Loucy (cell line): ENCODE results near the gene MYH15.

ENCODE experiments used
- H2AFZ ChIP-seq: fragments of 200-600 bp; sonication (generic); 2 replicates; pipeline ENCODE4 v1.6.0; 2016; ENCODE audit warnings: antibody characterized with exemption, mild to moderate bottlenecking, low read length, moderate library complexity
- H3F3A ChIP-seq: fragments of 200-600 bp; 2 replicates; pipeline ENCODE4 v1.6.0; 2016; ENCODE audit warnings: antibody characterized with exemption, low read depth, mild to moderate bottlenecking
- H3K27me3 ChIP-seq: fragments of 200-600 bp; sonication (generic); 2 replicates; pipeline ENCODE4 v1.6.1; 2014; ENCODE audit warnings: low read length, mild to moderate bottlenecking; ENCODE audit not compliant: insufficient read depth, poor library complexity, severe bottlenecking
- H3K36me3 ChIP-seq: fragments of 200-600 bp; sonication (generic); 2 replicates; pipeline ENCODE4 v1.6.1; 2016; ENCODE audit warnings: low read length; ENCODE audit not compliant: insufficient read depth
- H3K4me1 ChIP-seq: fragments of 200-600 bp; sonication (generic); 2 replicates; pipeline ENCODE4 v1.5.1; 2014; ENCODE audit warnings: low read length, mild to moderate bottlenecking; ENCODE audit not compliant: insufficient read depth, poor library complexity, severe bottlenecking
- H3K4me2 ChIP-seq: fragments of 200-600 bp; sonication (generic); 2 replicates; pipeline ENCODE4 v1.6.0; 2014; ENCODE audit warnings: antibody characterized with exemption, low read length, low read depth, mild to moderate bottlenecking; ENCODE audit not compliant: poor library complexity, severe bottlenecking
- H3K4me3 ChIP-seq: fragments of 200-600 bp; sonication (generic); 2 replicates; pipeline ENCODE4 v1.5.1; 2014; ENCODE audit warnings: low read length, mild to moderate bottlenecking, mixed read lengths; ENCODE audit not compliant: poor library complexity, severe bottlenecking
- H3K79me2 ChIP-seq: fragments of 200-600 bp; sonication (generic); 2 replicates; pipeline ENCODE4 v1.6.1; 2014; ENCODE audit warnings: low read length; ENCODE audit not compliant: insufficient read depth
- H3K9ac ChIP-seq: fragments of 200-600 bp; sonication (generic); 2 replicates; pipeline ENCODE4 v1.6.0; 2014; ENCODE audit warnings: mild to moderate bottlenecking, low read depth, low read length, moderate library complexity; ENCODE audit not compliant: poor library complexity, severe bottlenecking
- H3K9me2 ChIP-seq: fragments of 200-600 bp; sonication (generic); replicated peaks from 2 replicates; pipeline ENCODE4 v1.6.1; 2016; ENCODE audit warnings: low read depth, low read length, mixed read lengths
- H3K9me3 ChIP-seq: fragments of 200-600 bp; sonication (generic); 2 replicates; pipeline ENCODE4 v1.6.1; 2014; ENCODE audit warnings: mild to moderate bottlenecking, antibody characterized with exemption, low read length, low read depth; ENCODE audit not compliant: insufficient read depth
- H4K20me1 ChIP-seq: fragments of 200-600 bp; sonication (generic); 2 replicates; pipeline ENCODE4 v1.6.0; 2014; ENCODE audit warnings: antibody characterized with exemption, low read length, mild to moderate bottlenecking; ENCODE audit not compliant: insufficient read depth, poor library complexity, severe bottlenecking
- CTCF ChIP-seq: fragments of 200-600 bp; sonication (generic); conservative IDR thresholded peaks from 2 replicates; pipeline ENCODE4 v1.5.1; 2014; ENCODE audit warnings: mild to moderate bottlenecking, antibody characterized with exemption, low read length
- EZH2phosphoT487 ChIP-seq: fragments of 200-600 bp; IDR thresholded peaks from 2 replicates; pipeline ENCODE4 v1.6.1; 2018; ENCODE audit warnings: antibody characterized with exemption, mild to moderate bottlenecking, moderate library complexity, borderline replicate concordance

Gene MYH15

GRCh38 chr3:108507902-108508301 lies 2.5 kb downstream of the MYH15 start:
- H4K20me1 ChIP-seq: no peaks in the 10 kb centered on the region
- H3K9me2 ChIP-seq: no peaks in the 10 kb centered on the region
- no peaks in the 10 kb centered on the region for H3K27me3 ChIP-seq
- H3K9ac ChIP-seq: no peak overlapping the region
- no peaks in the 10 kb centered on the region for H3K9me3 ChIP-seq
- no peak overlapping the region for H3K4me3 ChIP-seq
- no peaks in the 10 kb centered on the region for H3K4me1 ChIP-seq
- no peaks in the 10 kb centered on the region for H3K36me3 ChIP-seq
- H3F3A ChIP-seq: no peaks in the 10 kb centered on the region
- no peak overlapping the region for H3K4me2 ChIP-seq
- TF ChIP-seq EZH2phosphoT487 (no peak), CTCF (no peak)
- H2AFZ ChIP-seq: no peak overlapping the region
- H3K79me2 ChIP-seq: no peaks in the 10 kb centered on the region

GRCh38 chr3:108505811-108506210 lies 4.6 kb downstream of the MYH15 start:
- H3K79me2 ChIP-seq: no peaks in the 10 kb centered on the region
- H3K4me2 ChIP-seq: no peak overlapping the region
- TF ChIP-seq CTCF (peak; percentile 55), EZH2phosphoT487 (no peak)
- no peaks in the 10 kb centered on the region for H3K27me3 ChIP-seq
- H3K9me3 ChIP-seq: no peaks in the 10 kb centered on the region
- H3K4me1 ChIP-seq: no peaks in the 10 kb centered on the region
- H3K36me3 ChIP-seq: no peaks in the 10 kb centered on the region
- H3K9ac ChIP-seq: no peak overlapping the region
- no peaks in the 10 kb centered on the region for H3K9me2 ChIP-seq
- H4K20me1 ChIP-seq: no peaks in the 10 kb centered on the region
- no peak overlapping the region for H3K4me3 ChIP-seq
- H3F3A ChIP-seq: no peaks in the 10 kb centered on the region
- H2AFZ ChIP-seq: no peak overlapping the region

- Histone ChIP-seq H3K36me3 (no peaks in the 10 kb centered on the region), H3K4me3 (no peak overlapping the region), H3K4me2 (no peak overlapping the region), H3K9ac (no peak overlapping the region), H3K27me3 (no peaks in the 10 kb centered on the region), H3K9me2 (no peaks in the 10 kb centered on the region), H4K20me1 (no peaks in the 10 kb centered on the region), H3K79me2 (no peaks in the 10 kb centered on the region), H3F3A (no peaks in the 10 kb centered on the region), H3K4me1 (no peaks in the 10 kb centered on the region), H2AFZ (no peak overlapping the region), H3K9me3 (no peaks in the 10 kb centered on the region)
- no peak for TF ChIP-seq CTCF
- no peak for TF ChIP-seq EZH2phosphoT487
These were observed 6.7 kb downstream of the MYH15 start for GRCh38 chr3:108503722-108504121.
